Activated CD4-positive, alpha-beta T cell treated with anti-CD3 and anti-CD28 coated beads, Interleukin-2, amount 10 ng/mL, durations not matched to agents 24 days and 14 days (primary cell): ENCODE results near the gene STOM. TPM values are rescaled to one million over a fixed set of nuclear protein-coding genes. Genes with fewer than 3 reads are reported as not detected.
"Not testable (repeated sequence)": the region's sequence is repeated elsewhere in the genome, so short reads cannot be mapped to it uniquely, and the experiment has no call there.

Experiments used
- DNase-seq: peaks from one replicate; pipeline ENCODE4 v3.0.0; 2022
- H3K27ac Mint-ChIP-seq: one replicate; pipeline ENCODE4 v1.8.0; 2022; ENCODE audit warnings: mild to moderate bottlenecking, mixed read lengths
- H3K27me3 Mint-ChIP-seq: one replicate; pipeline ENCODE4 v1.8.0; 2022; ENCODE audit warnings: mixed read lengths
- H3K36me3 Mint-ChIP-seq: one replicate; pipeline ENCODE4 v1.8.0; 2022; ENCODE audit warnings: low read depth, mild to moderate bottlenecking, mixed read lengths
- H3K4me1 Mint-ChIP-seq: one replicate; pipeline ENCODE4 v1.8.0; 2021; ENCODE audit warnings: mixed read lengths
- H3K4me3 Mint-ChIP-seq: one replicate; pipeline ENCODE4 v1.8.0; 2022; ENCODE audit warnings: mild to moderate bottlenecking, moderate library complexity, mixed read lengths
- H3K9me3 Mint-ChIP-seq: one replicate; pipeline ENCODE4 v1.8.0; 2021; ENCODE audit warnings: mixed read lengths
- intact Hi-C: fragments of 100-400 bp; cut with micrococcal nuclease; formaldehyde crosslinking; loops from one replicate; pipeline ENCODE4 v1.15.1; 2023
- total RNA-seq: library from RNA; stranded (reverse); gene quantifications from 2 replicates; pipeline ENCODE4 v1.2.3, GENCODE V29; 2022

Gene STOM
- total RNA-seq, 1 donor from 2014 or later: 50.3 TPM

GRCh38 chr9:121292051-121292450 is 78.0 kb downstream of the STOM start:
- intact Hi-C loops: no loop called here

GRCh38 chr9:121291536-121291935 is 78.5 kb downstream of the STOM start:
- intact Hi-C loops, H3K4me3 Mint-ChIP-seq, H3K27ac Mint-ChIP-seq, H3K27me3 Mint-ChIP-seq, H3K36me3 Mint-ChIP-seq, H3K9me3 Mint-ChIP-seq, DNase-seq: not testable (repeated sequence)
- H3K4me1 Mint-ChIP-seq: peaks cover 17% of the 10 kb centered on the region

More at GRCh38 chr9:121292051-121292450, 78.0 kb downstream of the STOM start:
- H3K36me3 Mint-ChIP-seq: no peaks in the 10 kb centered on the region
- H3K4me3 Mint-ChIP-seq: no peak overlapping the region
- DNase-seq: no peak
- no peaks in the 10 kb centered on the region for H3K27me3 Mint-ChIP-seq
- no peaks in the 10 kb centered on the region for H3K9me3 Mint-ChIP-seq
- H3K27ac Mint-ChIP-seq: no peak overlapping the region
- H3K4me1 Mint-ChIP-seq: peaks cover 11% of the 10 kb centered on the region

- no peak for DNase-seq
- Mint-ChIP-seq H3K9me3 (no peaks in the 10 kb centered on the region), H3K36me3 (no peaks in the 10 kb centered on the region), H3K4me3 (no peak overlapping the region), H3K27ac (no peak overlapping the region), H3K4me1 (peaks cover 26% of the 10 kb centered on the region), H3K27me3 (no peaks in the 10 kb centered on the region)
- intact Hi-C loops: no loop called here
These were observed 80.2 kb downstream of the STOM start for GRCh38 chr9:121289772-121290370.

- intact Hi-C loops: no loop called here
- H3K27me3 Mint-ChIP-seq: no peaks in the 10 kb centered on the region
- no peak overlapping the region for H3K27ac Mint-ChIP-seq
- no peak for DNase-seq
- no peaks in the 10 kb centered on the region for H3K9me3 Mint-ChIP-seq
- no peak overlapping the region for H3K4me3 Mint-ChIP-seq
- H3K36me3 Mint-ChIP-seq: no peaks in the 10 kb centered on the region
- H3K4me1 Mint-ChIP-seq: peaks cover 26% of the 10 kb centered on the region
These were observed 80.9 kb downstream of the STOM start for GRCh38 chr9:121289026-121289771.

Other genes starting within 250 kb of the STOM start
- gene RAB14, start 168.4 kb downstream of the STOM start, total RNA-seq: 61.4 and 65.1 TPM in 2 replicates
- 1.4 and 1.5 TPM in 2 replicates for gene GSN, start 102.1 kb downstream of the STOM start, total RNA-seq
- gene GGTA1, start 129.6 kb upstream of the STOM start, total RNA-seq: 0.14 TPM in 1 of 2 replicates, not detected in the other